Ishikawa (cell line): ENCODE measurements around the gene C4orf50.

Experiments
- CEBPB ChIP-seq: IDR thresholded peaks from 2 replicates; pipeline ENCODE4 v1.6.1; 2012
- CREB1 ChIP-seq: IDR thresholded peaks from 2 replicates; pipeline ENCODE4 v1.6.1; 2012; ENCODE audit warnings: low read depth
- EGR1 ChIP-seq: IDR thresholded peaks from 2 replicates; pipeline ENCODE4 v1.6.1; 2012
- EP300 ChIP-seq: IDR thresholded peaks from 2 replicates; pipeline ENCODE4 v1.6.1; 2012; ENCODE audit warnings: borderline replicate concordance
- FOXM1 ChIP-seq: IDR thresholded peaks from 2 replicates; pipeline ENCODE4 v1.6.1; 2012; ENCODE audit warnings: low read depth, borderline replicate concordance
- MAX ChIP-seq: IDR thresholded peaks from 2 replicates; pipeline ENCODE4 v1.6.1; 2012
- NFIC ChIP-seq: IDR thresholded peaks from 2 replicates; pipeline ENCODE4 v1.6.1; 2012
- RAD21 ChIP-seq: IDR thresholded peaks from 2 replicates; pipeline ENCODE4 v1.6.1; 2012; ENCODE audit warnings: low read depth
- REST ChIP-seq: IDR thresholded peaks from 2 replicates; pipeline ENCODE4 v1.6.1; 2012; ENCODE audit warnings: low read depth, mild to moderate bottlenecking
- TAF1 ChIP-seq: IDR thresholded peaks from 2 replicates; pipeline ENCODE4 v1.6.1; 2012; ENCODE audit warnings: low read depth, mild to moderate bottlenecking
- TCF12 ChIP-seq: IDR thresholded peaks from 2 replicates; pipeline ENCODE4 v1.6.1; 2012; ENCODE audit warnings: low read depth
- TEAD4 ChIP-seq: IDR thresholded peaks from 2 replicates; pipeline ENCODE4 v1.6.1; 2012
- USF1 ChIP-seq: IDR thresholded peaks from 2 replicates; pipeline ENCODE4 v1.6.1; 2012
- YY1 ChIP-seq: IDR thresholded peaks from 2 replicates; pipeline ENCODE4 v1.6.1; 2012; ENCODE audit warnings: low read depth
- ZBTB7A ChIP-seq: IDR thresholded peaks from 2 replicates; pipeline ENCODE4 v1.6.1; 2012; ENCODE audit warnings: low read depth

Gene C4orf50

GRCh38 chr4:5955856-5956255 is 62.4 kb downstream of the C4orf50 start:
- TF ChIP-seq RAD21 (no peak), EGR1 (no peak), MAX (no peak), FOXM1 (no peak), ZBTB7A (no peak), YY1 (no peak), TAF1 (no peak), EP300 (no peak), NFIC (no peak), CEBPB (no peak), CREB1 (no peak), TEAD4 (no peak), USF1 (no peak), REST (no peak), TCF12 (no peak)

- TF ChIP-seq TAF1 (no peak), TEAD4 (no peak), ZBTB7A (no peak), TCF12 (no peak), FOXM1 (no peak)
Measured at GRCh38 chr4:5955201-5955821, 62.9 kb downstream of the C4orf50 start.

- TF ChIP-seq TCF12 (no peak), MAX (no peak), TEAD4 (no peak), RAD21 (no peak), EP300 (no peak), TAF1 (no peak), NFIC (no peak), FOXM1 (no peak), CREB1 (no peak), EGR1 (no peak), REST (no peak), ZBTB7A (no peak), CEBPB (no peak)
Measured at GRCh38 chr4:5954056-5954760, 64.0 kb downstream of the C4orf50 start.

- TF ChIP-seq REST (no peak), EGR1 (no peak), TAF1 (no peak), EP300 (no peak), YY1 (no peak), RAD21 (no peak), FOXM1 (no peak), CREB1 (no peak), CEBPB (no peak), NFIC (no peak), TEAD4 (no peak), USF1 (no peak), ZBTB7A (no peak), TCF12 (no peak), MAX (no peak)
Measured at GRCh38 chr4:5952975-5953951, 65.0 kb downstream of the C4orf50 start.
